ENCODE results near the gene DISP3. TPM values are rescaled to one million over a fixed set of nuclear protein-coding genes. Genes with fewer than 3 reads are reported as not detected.

DISP3 gene, protein sequence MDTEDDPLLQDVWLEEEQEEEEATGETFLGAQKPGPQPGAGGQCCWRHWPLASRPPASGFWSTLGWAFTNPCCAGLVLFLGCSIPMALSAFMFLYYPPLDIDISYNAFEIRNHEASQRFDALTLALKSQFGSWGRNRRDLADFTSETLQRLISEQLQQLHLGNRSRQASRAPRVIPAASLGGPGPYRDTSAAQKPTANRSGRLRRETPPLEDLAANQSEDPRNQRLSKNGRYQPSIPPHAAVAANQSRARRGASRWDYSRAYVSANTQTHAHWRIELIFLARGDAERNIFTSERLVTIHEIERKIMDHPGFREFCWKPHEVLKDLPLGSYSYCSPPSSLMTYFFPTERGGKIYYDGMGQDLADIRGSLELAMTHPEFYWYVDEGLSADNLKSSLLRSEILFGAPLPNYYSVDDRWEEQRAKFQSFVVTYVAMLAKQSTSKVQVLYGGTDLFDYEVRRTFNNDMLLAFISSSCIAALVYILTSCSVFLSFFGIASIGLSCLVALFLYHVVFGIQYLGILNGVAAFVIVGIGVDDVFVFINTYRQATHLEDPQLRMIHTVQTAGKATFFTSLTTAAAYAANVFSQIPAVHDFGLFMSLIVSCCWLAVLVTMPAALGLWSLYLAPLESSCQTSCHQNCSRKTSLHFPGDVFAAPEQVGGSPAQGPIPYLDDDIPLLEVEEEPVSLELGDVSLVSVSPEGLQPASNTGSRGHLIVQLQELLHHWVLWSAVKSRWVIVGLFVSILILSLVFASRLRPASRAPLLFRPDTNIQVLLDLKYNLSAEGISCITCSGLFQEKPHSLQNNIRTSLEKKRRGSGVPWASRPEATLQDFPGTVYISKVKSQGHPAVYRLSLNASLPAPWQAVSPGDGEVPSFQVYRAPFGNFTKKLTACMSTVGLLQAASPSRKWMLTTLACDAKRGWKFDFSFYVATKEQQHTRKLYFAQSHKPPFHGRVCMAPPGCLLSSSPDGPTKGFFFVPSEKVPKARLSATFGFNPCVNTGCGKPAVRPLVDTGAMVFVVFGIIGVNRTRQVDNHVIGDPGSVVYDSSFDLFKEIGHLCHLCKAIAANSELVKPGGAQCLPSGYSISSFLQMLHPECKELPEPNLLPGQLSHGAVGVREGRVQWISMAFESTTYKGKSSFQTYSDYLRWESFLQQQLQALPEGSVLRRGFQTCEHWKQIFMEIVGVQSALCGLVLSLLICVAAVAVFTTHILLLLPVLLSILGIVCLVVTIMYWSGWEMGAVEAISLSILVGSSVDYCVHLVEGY (N-terminal part only)
- under 0.01 TPM in 2 replicates for total RNA-seq

DNA sequence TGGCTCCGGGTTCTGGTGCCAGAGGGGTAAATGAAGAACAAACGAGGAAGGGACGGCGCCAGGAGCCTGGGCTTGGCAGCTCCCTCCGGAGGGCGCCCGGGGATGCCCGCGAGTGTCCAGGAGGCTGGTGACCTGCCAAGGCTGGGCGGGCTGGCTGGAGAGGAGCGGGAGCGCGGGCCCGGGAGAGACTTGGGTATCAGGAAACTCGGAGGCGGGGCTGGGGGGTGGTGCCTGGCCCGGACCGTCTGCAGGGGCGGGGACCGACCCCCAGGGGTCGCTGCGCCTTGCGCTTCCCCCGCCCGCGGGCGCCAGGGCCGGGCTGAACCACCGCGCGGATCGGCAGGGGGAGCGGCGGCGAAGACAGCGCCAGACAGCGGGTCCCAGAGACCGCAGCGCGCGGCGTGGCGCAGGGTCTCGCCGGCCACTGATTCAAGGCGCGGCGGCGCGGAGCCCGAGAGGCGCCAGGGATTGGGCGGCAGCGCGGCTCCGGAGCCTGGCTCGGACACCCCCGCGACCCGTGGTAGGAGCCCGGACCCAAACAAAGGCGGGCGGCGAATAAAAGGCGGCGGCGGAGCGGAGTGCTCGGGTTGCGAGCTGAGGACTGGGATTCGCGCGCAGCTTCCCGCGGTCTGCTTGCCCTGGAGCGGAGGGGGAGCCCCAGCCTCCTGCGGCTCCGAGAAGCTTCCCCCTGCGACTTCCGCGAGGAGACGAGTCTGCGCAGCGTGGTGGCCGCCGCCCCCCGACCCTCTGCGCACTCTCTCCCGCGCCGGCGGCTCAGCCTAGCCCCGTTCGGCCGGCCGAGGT is at the start of gene DISP3:
TSS of gene DISP3 (plus strand) at position 585 of the 804 bp plus-strand sequence. CDS start 21,838 bp downstream, outside the sequence.
- Histone ChIP-seq H3K9me3 (ENCODE audit: low read depth, low read length) (no peaks in the 10 kb centered on the region), H4K20me1 (ENCODE audit: insufficient read depth, low read length) (no peaks in the 10 kb centered on the region), H3K27ac (ENCODE audit: low read depth, low read length) (no peak within 1 kb of the TSS), H2AFZ (ENCODE audit: low read length) (peak within 1 kb of the TSS; percentile 59), H3K4me2 (ENCODE audit: insufficient read depth, low read length) (peak within 1 kb of the TSS; percentile 36), H3K36me3 (ENCODE audit: insufficient read depth, low read length) (no peaks in the 10 kb centered on the region), H3K79me2 (ENCODE audit: insufficient read depth, low read length) (no peaks in the 10 kb centered on the region), H3K4me3 (ENCODE audit: insufficient read depth, low read length) (peak within 1 kb of the TSS; percentile 45), H3K4me1 (ENCODE audit: insufficient read depth, low read length) (no peaks in the 10 kb centered on the region), H3K27me3 (ENCODE audit: insufficient read depth, low read length) (peaks cover 16% of the 10 kb centered on the region)
- DNase-seq (ENCODE audit: insufficient read length, low spot score, missing footprints): peak; percentile 98
- TF ChIP-seq, protein P1, sequence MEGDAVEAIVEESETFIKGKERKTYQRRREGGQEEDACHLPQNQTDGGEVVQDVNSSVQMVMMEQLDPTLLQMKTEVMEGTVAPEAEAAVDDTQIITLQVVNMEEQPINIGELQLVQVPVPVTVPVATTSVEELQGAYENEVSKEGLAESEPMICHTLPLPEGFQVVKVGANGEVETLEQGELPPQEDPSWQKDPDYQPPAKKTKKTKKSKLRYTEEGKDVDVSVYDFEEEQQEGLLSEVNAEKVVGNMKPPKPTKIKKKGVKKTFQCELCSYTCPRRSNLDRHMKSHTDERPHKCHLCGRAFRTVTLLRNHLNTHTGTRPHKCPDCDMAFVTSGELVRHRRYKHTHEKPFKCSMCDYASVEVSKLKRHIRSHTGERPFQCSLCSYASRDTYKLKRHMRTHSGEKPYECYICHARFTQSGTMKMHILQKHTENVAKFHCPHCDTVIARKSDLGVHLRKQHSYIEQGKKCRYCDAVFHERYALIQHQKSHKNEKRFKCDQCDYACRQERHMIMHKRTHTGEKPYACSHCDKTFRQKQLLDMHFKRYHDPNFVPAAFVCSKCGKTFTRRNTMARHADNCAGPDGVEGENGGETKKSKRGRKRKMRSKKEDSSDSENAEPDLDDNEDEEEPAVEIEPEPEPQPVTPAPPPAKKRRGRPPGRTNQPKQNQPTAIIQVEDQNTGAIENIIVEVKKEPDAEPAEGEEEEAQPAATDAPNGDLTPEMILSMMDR (IDR thresholded peaks at IDR 0.05; ENCODE audit: extremely low read depth, low read depth, low read length): peak; percentile 25

DNA sequence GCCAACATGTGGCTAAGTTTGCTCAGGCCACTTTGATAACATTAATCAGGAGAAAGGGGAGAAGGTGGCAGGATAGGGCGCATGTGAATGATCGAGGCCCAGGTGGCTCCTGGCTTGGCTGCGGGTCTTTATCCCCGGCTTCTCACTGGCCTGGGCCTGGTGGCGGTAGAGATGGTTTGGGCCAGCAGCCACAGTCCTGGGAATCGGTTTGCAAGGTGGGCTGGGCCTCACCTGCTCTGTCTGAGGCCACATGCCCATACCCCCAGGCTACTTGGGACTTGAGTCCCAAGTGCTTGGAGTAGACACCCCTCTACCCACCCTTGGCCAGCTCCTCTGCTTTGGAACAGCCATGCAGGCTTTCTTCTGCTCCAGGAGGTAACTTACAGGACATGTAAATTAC is 49.7 kb upstream of the DISP3 start:
- Histone ChIP-seq H3K36me3 (ENCODE audit: insufficient read depth, low read length) (no peaks in the 10 kb centered on the region), H3K4me1 (ENCODE audit: insufficient read depth, low read length) (no peaks in the 10 kb centered on the region), H3K27ac (ENCODE audit: low read depth, low read length) (no peak overlapping the region), H4K20me1 (ENCODE audit: insufficient read depth, low read length) (no peaks in the 10 kb centered on the region), H3K79me2 (ENCODE audit: insufficient read depth, low read length) (no peaks in the 10 kb centered on the region), H3K4me2 (ENCODE audit: insufficient read depth, low read length) (no peak overlapping the region), H3K27me3 (ENCODE audit: insufficient read depth, low read length) (no peaks in the 10 kb centered on the region), H3K4me3 (ENCODE audit: insufficient read depth, low read length) (no peak overlapping the region), H2AFZ (ENCODE audit: low read length) (no peak overlapping the region), H3K9me3 (ENCODE audit: low read depth, low read length) (no peaks in the 10 kb centered on the region)
- TF ChIP-seq, protein P1 (IDR thresholded peaks at IDR 0.05; ENCODE audit: extremely low read depth, low read depth, low read length): no peak
- DNase-seq (ENCODE audit: insufficient read length, low spot score, missing footprints): no peak

DNA sequence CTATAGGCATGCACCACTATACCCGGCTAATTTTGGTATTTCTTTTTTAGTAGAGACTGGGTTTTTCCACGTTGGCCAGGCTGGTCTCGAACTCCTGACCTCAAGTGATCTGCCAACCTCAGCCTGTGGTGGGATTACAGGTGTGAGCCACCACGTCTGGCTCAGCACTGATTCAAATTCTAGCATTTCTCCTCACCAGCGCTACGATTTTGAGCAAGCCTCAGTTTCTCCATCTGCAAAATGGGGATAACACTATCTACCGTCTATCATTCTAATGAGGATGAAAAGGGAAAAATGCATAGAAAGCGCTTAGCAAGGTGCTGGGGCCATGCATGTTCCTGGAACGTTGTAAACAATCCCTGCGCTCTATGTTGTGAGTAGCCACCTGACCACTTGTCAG is 49.0 kb upstream of the DISP3 start:
- H3K9me3 ChIP-seq (ENCODE audit: low read depth, low read length): no peaks in the 10 kb centered on the region
- H4K20me1 ChIP-seq (ENCODE audit: insufficient read depth, low read length): no peaks in the 10 kb centered on the region
- TF ChIP-seq, protein P1 (IDR thresholded peaks at IDR 0.05; ENCODE audit: extremely low read depth, low read depth, low read length): no peak
- H3K4me2 ChIP-seq (ENCODE audit: insufficient read depth, low read length): no peak overlapping the region
- no peaks in the 10 kb centered on the region for H3K4me1 ChIP-seq (ENCODE audit: insufficient read depth, low read length)
- no peak for DNase-seq (ENCODE audit: insufficient read length, low spot score, missing footprints)
- H3K36me3 ChIP-seq (ENCODE audit: insufficient read depth, low read length): no peaks in the 10 kb centered on the region
- no peaks in the 10 kb centered on the region for H3K79me2 ChIP-seq (ENCODE audit: insufficient read depth, low read length)
- H3K27me3 ChIP-seq (ENCODE audit: insufficient read depth, low read length): no peaks in the 10 kb centered on the region
- no peak overlapping the region for H3K4me3 ChIP-seq (ENCODE audit: insufficient read depth, low read length)
- H3K27ac ChIP-seq (ENCODE audit: low read depth, low read length): no peak overlapping the region
- H2AFZ ChIP-seq (ENCODE audit: low read length): no peak overlapping the region
